GM23338 (cell line): ENCODE results near the gene KRT85. TPM values are rescaled to one million over a fixed set of nuclear protein-coding genes. Genes with fewer than 3 reads are reported as not detected.

ENCODE experiments used
- ATAC-seq: fragments of 200-7000 bp; cut with Tn5 transposase; 3 replicates; pipeline ENCODE4 v1.9.1; 2020
- DNase-seq: peaks from one replicate; pipeline ENCODE4 v3.0.0-alpha.2; 2015; ENCODE audit warnings: low spot score
- H2AFZ ChIP-seq: fragments of 200-600 bp; sonication (generic); 2 replicates; pipeline ENCODE4 v1.8.0; 2016; ENCODE audit warnings: antibody characterized with exemption, mild to moderate bottlenecking, moderate library complexity
- H3F3A ChIP-seq: fragments of 200-600 bp; sonication (generic); replicated peaks from 2 replicates; pipeline ENCODE4 v1.8.0; 2017; ENCODE audit warnings: antibody characterized with exemption, mixed run types, low read depth
- H3K27ac ChIP-seq: fragments of 200-600 bp; sonication (generic); 2 replicates; pipeline ENCODE4 v1.6.1; 2016; ENCODE audit warnings: low read depth
- H3K27me3 ChIP-seq: fragments of 200-600 bp; sonication (generic); 2 replicates; pipeline ENCODE4 v1.8.0; 2016; ENCODE audit warnings: mild to moderate bottlenecking, mixed run types, moderate library complexity; ENCODE audit not compliant: insufficient read depth
- H3K36me3 ChIP-seq: fragments of 200-600 bp; sonication (generic); 2 replicates; pipeline ENCODE4 v1.8.0; 2016; ENCODE audit warnings: mild to moderate bottlenecking; ENCODE audit not compliant: insufficient read depth
- H3K4me1 ChIP-seq: fragments of 200-600 bp; sonication (generic); 2 replicates; pipeline ENCODE4 v1.8.0; 2016; ENCODE audit warnings: mild to moderate bottlenecking, moderate library complexity; ENCODE audit not compliant: insufficient read depth
- H3K4me2 ChIP-seq: fragments of 200-600 bp; sonication (generic); 2 replicates; pipeline ENCODE4 v1.7.1; 2017; ENCODE audit warnings: mixed run types
- H3K4me3 ChIP-seq: fragments of 200-600 bp; sonication (generic); 2 replicates; pipeline ENCODE4 v1.6.1; 2016; ENCODE audit warnings: mixed run types
- H3K79me2 ChIP-seq: fragments of 200-600 bp; sonication (generic); replicated peaks from 2 replicates; pipeline ENCODE4 v1.8.0; 2017; ENCODE audit warnings: mild to moderate bottlenecking; ENCODE audit not compliant: insufficient read depth
- H3K9me2 ChIP-seq: fragments of 200-600 bp; sonication (generic); 2 replicates; pipeline ENCODE4 v1.8.0; 2017; ENCODE audit not compliant: insufficient read depth
- H4K20me1 ChIP-seq: fragments of 200-600 bp; sonication (generic); replicated peaks from 2 replicates; pipeline ENCODE4 v1.8.0; 2017; ENCODE audit warnings: mild to moderate bottlenecking; ENCODE audit not compliant: insufficient read depth
- H3K27ac Mint-ChIP-seq: 2 replicates; pipeline ENCODE4 v1.8.0; 2020; ENCODE audit warnings: inconsistent platforms, mild to moderate bottlenecking, moderate library complexity, mixed read lengths
- H3K27me3 Mint-ChIP-seq: 3 replicates; pipeline ENCODE4 v1.8.0; 2022; ENCODE audit warnings: low read depth, mild to moderate bottlenecking, moderate library complexity, mixed read lengths, inconsistent platforms; ENCODE audit not compliant: insufficient read depth, poor library complexity
- H3K36me3 Mint-ChIP-seq: 3 replicates; pipeline ENCODE4 v1.8.0; 2021; ENCODE audit warnings: low read depth, mild to moderate bottlenecking, inconsistent platforms, moderate library complexity, mixed read lengths
- H3K4me1 Mint-ChIP-seq: 3 replicates; pipeline ENCODE4 v1.8.0; 2020; ENCODE audit warnings: mild to moderate bottlenecking, inconsistent platforms, mixed read lengths
- H3K4me3 Mint-ChIP-seq: 3 replicates; pipeline ENCODE4 v1.8.0; 2021; ENCODE audit warnings: moderate library complexity, mild to moderate bottlenecking, inconsistent platforms, mixed read lengths
- H3K9me3 Mint-ChIP-seq: 3 replicates; pipeline ENCODE4 v1.8.0; 2020; ENCODE audit warnings: moderate library complexity, mild to moderate bottlenecking, inconsistent platforms, mixed read lengths
- CREB1 ChIP-seq: fragments of 250-450 bp; sonication (Bioruptor Pico); IDR thresholded peaks from 2 replicates; pipeline ENCODE4 v1.5.0; 2020; ENCODE audit warnings: low read depth, mild to moderate bottlenecking, moderate library complexity
- CTCF ChIP-seq, 2 experiments: fragments of 200-600 bp in 1 of 2; sonication (generic) in 1 of 2; conservative IDR thresholded peaks; 2 replicates each; pipeline versions ENCODE4 v1.5.1 to v1.6.1; 2016 to 2017; ENCODE audit warnings: antibody characterized with exemption in 2 of 2, low read depth in 2 of 2, mild to moderate bottlenecking in 2 of 2, moderate library complexity in 1 of 2
- EZH2 ChIP-seq: fragments of 200-600 bp; sonication (generic); IDR thresholded peaks from one replicate; pipeline ENCODE4 v1.8.0; 2017; ENCODE audit warnings: antibody characterized with exemption, mild to moderate bottlenecking, low read depth; ENCODE audit not compliant: unreplicated experiment
- EZH2phosphoT487 ChIP-seq: fragments of 200-600 bp; sonication (generic); IDR thresholded peaks from one replicate; pipeline ENCODE4 v1.8.1; 2018; ENCODE audit warnings: antibody characterized with exemption; ENCODE audit not compliant: unreplicated experiment
- JUNB ChIP-seq: IDR thresholded peaks from one replicate; pipeline ENCODE4 v1.6.1; 2016; ENCODE audit warnings: antibody characterized with exemption; ENCODE audit not compliant: unreplicated experiment
- POLR2AphosphoS5 ChIP-seq: IDR thresholded peaks from 2 replicates; pipeline ENCODE4 v1.6.1; 2016; ENCODE audit warnings: antibody characterized with exemption, low read depth
- STAT1 ChIP-seq: IDR thresholded peaks from one replicate; pipeline ENCODE4 v1.6.1; 2016; ENCODE audit warnings: antibody characterized with exemption; ENCODE audit not compliant: unreplicated experiment
- ZNF114 ChIP-seq: fragments of 250-450 bp; sonication (Bioruptor Pico); IDR thresholded peaks from 2 replicates; pipeline ENCODE4 v1.5.0; 2020; ENCODE audit warnings: mild to moderate bottlenecking, moderate library complexity
- ZNF331 ChIP-seq: fragments of 250-450 bp; sonication (Bioruptor Pico); IDR thresholded peaks from 2 replicates; pipeline ENCODE4 v1.5.0; 2020; ENCODE audit warnings: low read depth, mild to moderate bottlenecking, moderate library complexity
- polyA plus RNA-seq: library from polyadenylated mRNA; unstranded; fragments of >200 nt; fragmentation: Nextera tagmentation; extraction: Ambion mirVana; gene quantifications from 2 replicates; pipeline ENCODE4 v1.2.1, GENCODE V29; 2016
- total RNA-seq: library from RNA; depleted of rRNA; stranded (reverse); fragments of >200 nt; shearing (Covaris generic); gene quantifications from 2 replicates; pipeline ENCODE4 v1.2.3, GENCODE V29; 2014
- TF ChIP-seq, protein P1 (sequence below): IDR thresholded peaks from one replicate; pipeline ENCODE4 v1.6.1; 2018; ENCODE audit warnings: antibody characterized with exemption; ENCODE audit not compliant: unreplicated experiment
- TF ChIP-seq, protein P2 (sequence below): fragments of 250-450 bp; sonication (Bioruptor Pico); IDR thresholded peaks from 2 replicates; pipeline ENCODE4 v1.5.0; 2020; ENCODE audit warnings: mild to moderate bottlenecking, moderate library complexity

Gene KRT85
- total and polyA plus RNA-seq, 2 experiments from 2014 or later: not detected

GRCh38 chr12:52401526-52401925 is 34.2 kb upstream of the KRT85 start (continued):
- no peak for TF ChIP-seq CTCF (conservative IDR thresholded peaks at IDR 0.05; ENCODE audit: low read depth in 2 of 2)
- TF ChIP-seq JUNB: no peak
- TF ChIP-seq STAT1: no peak
- TF ChIP-seq ZNF114 (CRISPR knock-in tag): no peak

DNA sequence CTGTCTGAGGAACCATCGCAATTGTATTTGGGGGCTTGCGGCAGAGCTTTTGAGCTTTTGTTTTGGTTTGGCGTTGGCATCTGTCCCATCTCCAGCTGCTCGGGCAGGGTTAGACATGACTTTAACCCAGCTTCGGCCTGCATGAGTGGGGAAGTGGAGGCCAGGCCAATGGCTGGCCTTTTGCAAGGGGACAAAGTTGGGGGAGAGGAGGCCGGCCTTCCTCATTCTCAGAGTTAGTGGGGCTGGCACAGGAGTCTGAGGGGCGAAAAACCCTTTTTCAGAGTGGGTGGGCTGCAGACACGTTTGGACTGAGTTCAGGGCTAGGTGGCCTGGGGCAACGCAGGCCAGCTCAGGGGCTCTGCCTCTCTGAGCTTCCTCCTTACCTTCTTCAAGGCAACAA is 33.6 kb upstream of the KRT85 start:
- H3K4me3 Mint-ChIP-seq: no peak overlapping the region
- DNase-seq: no peak
- no peak for TF ChIP-seq POLR2AphosphoS5
- TF ChIP-seq, protein P1, sequence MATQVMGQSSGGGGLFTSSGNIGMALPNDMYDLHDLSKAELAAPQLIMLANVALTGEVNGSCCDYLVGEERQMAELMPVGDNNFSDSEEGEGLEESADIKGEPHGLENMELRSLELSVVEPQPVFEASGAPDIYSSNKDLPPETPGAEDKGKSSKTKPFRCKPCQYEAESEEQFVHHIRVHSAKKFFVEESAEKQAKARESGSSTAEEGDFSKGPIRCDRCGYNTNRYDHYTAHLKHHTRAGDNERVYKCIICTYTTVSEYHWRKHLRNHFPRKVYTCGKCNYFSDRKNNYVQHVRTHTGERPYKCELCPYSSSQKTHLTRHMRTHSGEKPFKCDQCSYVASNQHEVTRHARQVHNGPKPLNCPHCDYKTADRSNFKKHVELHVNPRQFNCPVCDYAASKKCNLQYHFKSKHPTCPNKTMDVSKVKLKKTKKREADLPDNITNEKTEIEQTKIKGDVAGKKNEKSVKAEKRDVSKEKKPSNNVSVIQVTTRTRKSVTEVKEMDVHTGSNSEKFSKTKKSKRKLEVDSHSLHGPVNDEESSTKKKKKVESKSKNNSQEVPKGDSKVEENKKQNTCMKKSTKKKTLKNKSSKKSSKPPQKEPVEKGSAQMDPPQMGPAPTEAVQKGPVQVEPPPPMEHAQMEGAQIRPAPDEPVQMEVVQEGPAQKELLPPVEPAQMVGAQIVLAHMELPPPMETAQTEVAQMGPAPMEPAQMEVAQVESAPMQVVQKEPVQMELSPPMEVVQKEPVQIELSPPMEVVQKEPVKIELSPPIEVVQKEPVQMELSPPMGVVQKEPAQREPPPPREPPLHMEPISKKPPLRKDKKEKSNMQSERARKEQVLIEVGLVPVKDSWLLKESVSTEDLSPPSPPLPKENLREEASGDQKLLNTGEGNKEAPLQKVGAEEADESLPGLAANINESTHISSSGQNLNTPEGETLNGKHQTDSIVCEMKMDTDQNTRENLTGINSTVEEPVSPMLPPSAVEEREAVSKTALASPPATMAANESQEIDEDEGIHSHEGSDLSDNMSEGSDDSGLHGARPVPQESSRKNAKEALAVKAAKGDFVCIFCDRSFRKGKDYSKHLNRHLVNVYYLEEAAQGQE: no peak
- no peak for TF ChIP-seq EZH2
- TF ChIP-seq STAT1: no peak
- no peak for TF ChIP-seq ZNF331 (CRISPR knock-in tag)
- no peak for TF ChIP-seq ZNF114 (CRISPR knock-in tag)
- TF ChIP-seq EZH2phosphoT487: no peak
- no peak for TF ChIP-seq CREB1 (CRISPR knock-in tag)
- TF ChIP-seq CTCF (conservative IDR thresholded peaks at IDR 0.05; ENCODE audit: low read depth in 2 of 2): no peak
- TF ChIP-seq, protein P2, sequence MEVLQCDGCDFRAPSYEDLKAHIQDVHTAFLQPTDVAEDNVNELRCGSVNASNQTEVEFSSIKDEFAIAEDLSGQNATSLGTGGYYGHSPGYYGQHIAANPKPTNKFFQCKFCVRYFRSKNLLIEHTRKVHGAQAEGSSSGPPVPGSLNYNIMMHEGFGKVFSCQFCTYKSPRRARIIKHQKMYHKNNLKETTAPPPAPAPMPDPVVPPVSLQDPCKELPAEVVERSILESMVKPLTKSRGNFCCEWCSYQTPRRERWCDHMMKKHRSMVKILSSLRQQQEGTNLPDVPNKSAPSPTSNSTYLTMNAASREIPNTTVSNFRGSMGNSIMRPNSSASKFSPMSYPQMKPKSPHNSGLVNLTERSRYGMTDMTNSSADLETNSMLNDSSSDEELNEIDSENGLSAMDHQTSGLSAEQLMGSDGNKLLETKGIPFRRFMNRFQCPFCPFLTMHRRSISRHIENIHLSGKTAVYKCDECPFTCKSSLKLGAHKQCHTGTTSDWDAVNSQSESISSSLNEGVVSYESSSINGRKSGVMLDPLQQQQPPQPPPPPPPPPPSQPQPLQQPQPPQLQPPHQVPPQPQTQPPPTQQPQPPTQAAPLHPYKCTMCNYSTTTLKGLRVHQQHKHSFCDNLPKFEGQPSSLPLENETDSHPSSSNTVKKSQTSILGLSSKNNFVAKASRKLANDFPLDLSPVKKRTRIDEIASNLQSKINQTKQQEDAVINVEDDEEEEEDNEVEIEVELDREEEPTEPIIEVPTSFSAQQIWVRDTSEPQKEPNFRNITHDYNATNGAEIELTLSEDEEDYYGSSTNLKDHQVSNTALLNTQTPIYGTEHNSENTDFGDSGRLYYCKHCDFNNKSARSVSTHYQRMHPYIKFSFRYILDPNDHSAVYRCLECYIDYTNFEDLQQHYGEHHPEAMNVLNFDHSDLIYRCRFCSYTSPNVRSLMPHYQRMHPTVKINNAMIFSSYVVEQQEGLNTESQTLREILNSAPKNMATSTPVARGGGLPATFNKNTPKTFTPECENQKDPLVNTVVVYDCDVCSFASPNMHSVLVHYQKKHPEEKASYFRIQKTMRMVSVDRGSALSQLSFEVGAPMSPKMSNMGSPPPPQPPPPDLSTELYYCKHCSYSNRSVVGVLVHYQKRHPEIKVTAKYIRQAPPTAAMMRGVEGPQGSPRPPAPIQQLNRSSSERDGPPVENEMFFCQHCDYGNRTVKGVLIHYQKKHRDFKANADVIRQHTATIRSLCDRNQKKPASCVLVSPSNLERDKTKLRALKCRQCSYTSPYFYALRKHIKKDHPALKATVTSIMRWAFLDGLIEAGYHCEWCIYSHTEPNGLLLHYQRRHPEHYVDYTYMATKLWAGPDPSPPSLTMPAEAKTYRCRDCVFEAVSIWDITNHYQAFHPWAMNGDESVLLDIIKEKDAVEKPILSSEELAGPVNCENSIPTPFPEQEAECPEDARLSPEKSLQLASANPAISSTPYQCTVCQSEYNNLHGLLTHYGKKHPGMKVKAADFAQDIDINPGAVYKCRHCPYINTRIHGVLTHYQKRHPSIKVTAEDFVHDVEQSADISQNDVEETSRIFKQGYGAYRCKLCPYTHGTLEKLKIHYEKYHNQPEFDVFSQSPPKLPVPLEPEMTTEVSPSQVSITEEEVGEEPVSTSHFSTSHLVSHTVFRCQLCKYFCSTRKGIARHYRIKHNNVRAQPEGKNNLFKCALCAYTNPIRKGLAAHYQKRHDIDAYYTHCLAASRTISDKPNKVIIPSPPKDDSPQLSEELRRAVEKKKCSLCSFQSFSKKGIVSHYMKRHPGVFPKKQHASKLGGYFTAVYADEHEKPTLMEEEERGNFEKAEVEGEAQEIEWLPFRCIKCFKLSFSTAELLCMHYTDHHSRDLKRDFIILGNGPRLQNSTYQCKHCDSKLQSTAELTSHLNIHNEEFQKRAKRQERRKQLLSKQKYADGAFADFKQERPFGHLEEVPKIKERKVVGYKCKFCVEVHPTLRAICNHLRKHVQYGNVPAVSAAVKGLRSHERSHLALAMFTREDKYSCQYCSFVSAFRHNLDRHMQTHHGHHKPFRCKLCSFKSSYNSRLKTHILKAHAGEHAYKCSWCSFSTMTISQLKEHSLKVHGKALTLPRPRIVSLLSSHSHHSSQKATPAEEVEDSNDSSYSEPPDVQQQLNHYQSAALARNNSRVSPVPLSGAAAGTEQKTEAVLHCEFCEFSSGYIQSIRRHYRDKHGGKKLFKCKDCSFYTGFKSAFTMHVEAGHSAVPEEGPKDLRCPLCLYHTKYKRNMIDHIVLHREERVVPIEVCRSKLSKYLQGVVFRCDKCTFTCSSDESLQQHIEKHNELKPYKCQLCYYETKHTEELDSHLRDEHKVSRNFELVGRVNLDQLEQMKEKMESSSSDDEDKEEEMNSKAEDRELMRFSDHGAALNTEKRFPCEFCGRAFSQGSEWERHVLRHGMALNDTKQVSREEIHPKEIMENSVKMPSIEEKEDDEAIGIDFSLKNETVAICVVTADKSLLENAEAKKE (CRISPR knock-in tag): no peak

More for the DNA sequence above, 33.6 kb upstream of the KRT85 start:
- Histone ChIP-seq H3K9me2 (no peaks in the 10 kb centered on the region), H2AFZ (no peak overlapping the region), H3K27me3 (no peaks in the 10 kb centered on the region), H3K79me2 (no peaks in the 10 kb centered on the region), H3K4me1 (no peaks in the 10 kb centered on the region), H3K27ac (no peak overlapping the region), H3K36me3 (no peaks in the 10 kb centered on the region), H3F3A (no peaks in the 10 kb centered on the region), H3K4me2 (no peak overlapping the region), H4K20me1 (no peaks in the 10 kb centered on the region), H3K4me3 (no peak overlapping the region)
- peaks cover 10% of the 10 kb centered on the region for H3K4me1 Mint-ChIP-seq
- no peaks in the 10 kb centered on the region; the same call in 2 of the 3 replicates for H3K9me3 Mint-ChIP-seq
- no peak for ATAC-seq
- no peaks in the 10 kb centered on the region for H3K27me3 Mint-ChIP-seq
- no peaks in the 10 kb centered on the region for H3K36me3 Mint-ChIP-seq
- H3K27ac Mint-ChIP-seq: no peak overlapping the region
